ENCODE data around the gene GALNTL6.
"Not testable (repeated sequence)": the region's sequence is repeated elsewhere in the genome, so short reads cannot be mapped to it uniquely, and the experiment has no call there.

Gene GALNTL6

GRCh38 chr4:172998527-172999469 lies 1185.6 kb downstream of the GALNTL6 start:
- no peak for DNase-seq

DNA sequence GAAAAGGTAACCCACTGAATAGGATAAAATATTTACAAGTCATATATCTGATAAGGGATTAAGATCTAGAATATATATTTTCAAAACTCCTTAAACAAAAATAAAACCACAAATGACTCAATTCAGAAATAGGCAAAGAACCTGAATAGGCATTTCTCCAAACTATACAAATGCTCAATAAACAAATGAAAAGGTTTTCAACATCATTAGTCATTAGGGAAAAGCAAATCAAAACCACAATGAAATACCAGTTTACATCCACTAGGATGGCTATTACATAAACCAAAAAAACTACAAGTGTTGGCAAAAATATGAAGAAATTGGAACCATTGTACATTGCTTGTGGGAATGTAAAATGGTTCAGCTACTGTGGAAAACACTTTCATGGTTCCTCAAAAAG lies 1188.4 kb downstream of the GALNTL6 start:
- no peak for DNase-seq

GRCh38 chr4:173002830-173003561 lies 1189.8 kb downstream of the GALNTL6 start:
- no peak for DNase-seq

GRCh38 chr4:173005912-173006633 lies 1192.9 kb downstream of the GALNTL6 start:
- no peak for DNase-seq

- no peak for DNase-seq
These were observed 1195.2 kb downstream of the GALNTL6 start for GRCh38 chr4:173008436-173008835.

- DNase-seq, result no peak
These were observed 1196.1 kb downstream of the GALNTL6 start for GRCh38 chr4:173009129-173009823.

GRCh38 chr4:173012608-173013007 lies 1199.4 kb downstream of the GALNTL6 start:
- DNase-seq, result no peak

DNA sequence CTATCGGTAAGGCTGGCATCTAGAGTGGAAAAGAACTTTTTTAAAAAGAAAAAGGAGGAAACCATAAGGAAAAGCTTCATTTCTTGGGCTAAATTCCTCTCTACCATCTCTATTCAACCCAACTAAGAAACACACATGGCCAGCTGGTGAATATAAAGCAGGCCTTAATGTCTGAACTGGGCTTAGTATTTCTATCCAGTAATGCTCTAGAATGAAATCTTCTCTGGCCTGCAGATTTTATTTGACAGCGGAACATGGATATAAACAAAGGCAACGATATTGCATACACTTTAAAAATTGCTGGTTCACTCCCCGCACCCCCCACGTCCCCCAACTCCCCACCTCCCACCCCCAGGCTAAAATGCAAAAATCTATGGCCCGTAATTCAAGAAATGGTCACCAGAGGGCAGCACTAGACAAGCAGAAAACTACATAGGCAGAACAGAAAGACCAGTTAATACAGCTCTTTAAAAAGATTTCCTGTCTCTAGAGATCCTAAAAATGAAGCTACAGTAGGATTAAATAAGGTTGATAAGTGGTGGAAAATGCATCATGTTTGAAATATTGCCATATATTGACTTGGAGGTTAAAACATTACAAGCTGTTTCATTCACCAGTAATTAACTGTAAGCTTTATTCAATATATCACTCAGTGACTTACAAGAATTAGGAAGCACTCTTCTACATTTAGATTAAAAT lies 1200.2 kb downstream of the GALNTL6 start:
- DNase-seq, result no peak

GRCh38 chr4:173014113-173014558 lies 1200.9 kb downstream of the GALNTL6 start:
- DNase-seq, result peak; percentile 32

GRCh38 chr4:173014836-173015235 lies 1201.6 kb downstream of the GALNTL6 start:
- no peak for DNase-seq

DNA sequence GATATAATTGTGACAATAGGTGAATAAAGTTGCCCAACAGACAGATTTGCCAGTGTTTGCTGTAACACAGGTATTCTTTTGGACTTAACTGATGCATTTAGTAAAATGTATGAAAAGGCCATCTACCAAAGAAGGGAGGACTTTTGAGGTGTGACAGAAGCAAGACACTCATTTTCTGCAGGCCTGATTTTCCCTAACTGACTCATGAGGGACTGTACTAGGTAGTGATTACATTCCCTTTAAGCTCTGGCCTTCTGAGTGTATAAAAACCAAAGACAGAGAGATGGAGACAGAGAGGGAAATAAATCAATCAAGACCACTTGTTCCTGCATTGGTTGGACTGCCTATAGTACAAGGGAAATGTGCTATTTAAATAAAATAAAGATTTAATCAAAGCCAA lies 1204.6 kb downstream of the GALNTL6 start:
- DNase-seq, result no peak

GRCh38 chr4:173018446-173018845 lies 1205.2 kb downstream of the GALNTL6 start:
- DNase-seq, result no peak

- no peak for DNase-seq
These were observed 1206.5 kb downstream of the GALNTL6 start for GRCh38 chr4:173019664-173020063.

DNA sequence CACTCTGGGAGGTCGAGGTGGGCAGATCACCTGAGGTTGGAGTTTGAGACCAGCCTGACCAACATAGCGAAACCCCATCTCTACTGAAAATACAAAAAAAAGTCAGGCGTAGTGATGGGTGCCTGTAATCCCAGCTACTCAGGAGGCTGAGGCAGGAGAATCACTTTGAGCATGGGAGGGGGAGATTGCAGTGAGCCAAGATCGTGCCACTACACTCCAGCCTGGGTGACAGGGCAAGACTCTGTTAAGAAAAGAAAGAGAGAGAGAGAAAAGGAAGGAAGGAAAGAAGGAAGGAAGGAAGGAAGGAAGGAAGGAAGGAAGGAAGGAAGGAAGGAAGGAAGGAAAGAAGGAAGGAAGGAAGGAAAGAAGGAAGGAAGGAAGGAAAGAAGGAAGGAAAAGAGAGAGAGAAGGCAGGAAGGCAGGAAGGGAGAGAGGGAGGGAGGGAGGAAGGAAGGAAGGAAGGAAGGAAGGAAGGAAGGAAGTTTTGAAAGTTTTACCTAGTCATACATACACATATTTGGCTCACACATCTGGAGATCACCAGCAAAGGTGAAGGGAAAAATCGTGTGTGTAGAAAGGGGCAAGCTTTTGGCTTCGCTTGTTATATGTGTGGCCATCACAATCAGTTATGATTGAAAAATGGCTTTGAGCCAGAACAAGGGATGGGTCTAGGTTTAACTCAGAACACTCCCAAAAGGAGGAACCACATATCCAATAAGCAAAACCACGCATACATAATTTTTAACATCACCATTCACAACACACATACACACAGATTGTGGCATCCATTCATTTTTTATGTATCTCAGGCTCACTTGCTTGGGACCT lies 1208.8 kb downstream of the GALNTL6 start:
- not testable (repeated sequence) for DNase-seq

GRCh38 chr4:173024203-173024602 lies 1211.0 kb downstream of the GALNTL6 start:
- DNase-seq, result no peak

DNA sequence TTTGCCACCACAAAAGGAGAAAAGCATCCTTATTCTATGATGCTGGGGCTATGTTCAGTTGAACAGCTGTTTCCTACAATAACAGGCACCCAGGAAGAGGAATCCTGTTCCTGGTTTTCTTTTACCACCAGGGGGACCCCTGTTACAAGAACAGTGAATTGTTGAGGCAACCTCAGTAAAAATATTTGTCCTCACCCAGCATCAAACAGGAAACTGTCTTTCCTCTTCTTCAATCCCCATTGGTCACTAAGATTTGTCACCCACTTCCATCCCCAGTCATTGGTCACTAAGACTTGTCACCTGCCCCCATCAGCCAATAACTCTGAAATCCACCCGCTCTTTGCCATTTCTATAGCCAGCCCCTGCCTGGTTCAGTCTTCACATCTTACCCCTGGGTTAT lies 1211.9 kb downstream of the GALNTL6 start:
- DNase-seq, result no peak

DNA sequence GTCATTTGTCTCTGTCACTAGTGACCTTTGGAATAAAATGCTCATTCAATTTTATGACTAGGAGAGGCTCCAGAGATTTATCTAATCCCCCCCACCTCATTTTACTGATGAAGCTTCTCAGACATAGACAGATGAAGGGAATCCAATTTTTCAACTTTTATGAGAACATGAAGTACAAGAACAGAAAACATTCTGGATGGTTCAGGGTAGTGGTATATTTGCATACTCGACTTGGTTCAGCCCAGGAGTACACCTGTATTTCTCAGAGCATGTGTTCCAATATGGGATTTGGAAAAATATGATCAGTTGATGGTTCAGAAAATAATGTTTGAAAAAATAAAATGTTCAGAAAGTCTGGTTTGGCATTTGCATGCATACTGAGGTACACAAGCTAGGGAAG lies 1224.0 kb downstream of the GALNTL6 start:
- DNase-seq, result no peak

DNA sequence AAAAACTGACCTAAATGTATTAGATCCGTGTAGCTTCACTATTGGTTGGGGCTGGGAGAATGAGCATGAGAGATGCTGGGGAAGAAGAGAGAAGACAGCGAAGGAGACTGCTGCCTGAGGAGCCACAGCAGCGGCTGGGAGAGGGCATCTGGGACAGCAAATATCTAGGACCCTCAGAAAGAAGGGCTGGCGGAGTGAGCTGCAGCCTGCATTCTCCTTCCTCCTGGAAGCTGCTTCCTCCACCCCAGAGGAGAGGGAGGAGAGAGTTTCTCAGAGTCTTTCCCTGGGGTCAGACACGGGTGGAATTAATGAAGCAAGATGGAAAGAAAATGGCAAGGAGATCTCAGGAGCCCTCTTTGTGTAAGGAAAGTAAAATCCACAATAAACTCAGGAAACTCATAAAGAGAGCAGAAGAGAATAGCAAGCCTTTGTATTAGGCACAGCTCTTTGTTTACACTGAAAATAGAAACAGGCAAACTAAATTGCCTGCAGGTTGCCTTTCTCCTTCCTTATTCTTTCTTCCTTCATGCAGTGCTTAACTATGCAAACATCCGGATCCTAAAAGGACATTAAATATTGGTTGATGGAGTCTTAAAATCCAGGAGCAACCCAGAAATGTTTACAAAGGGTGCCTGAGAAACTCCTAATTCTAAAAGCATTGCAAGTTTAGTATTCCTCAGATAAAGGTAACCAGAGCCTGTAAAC lies 1225.1 kb downstream of the GALNTL6 start:
- DNase-seq, result no peak

DNA sequence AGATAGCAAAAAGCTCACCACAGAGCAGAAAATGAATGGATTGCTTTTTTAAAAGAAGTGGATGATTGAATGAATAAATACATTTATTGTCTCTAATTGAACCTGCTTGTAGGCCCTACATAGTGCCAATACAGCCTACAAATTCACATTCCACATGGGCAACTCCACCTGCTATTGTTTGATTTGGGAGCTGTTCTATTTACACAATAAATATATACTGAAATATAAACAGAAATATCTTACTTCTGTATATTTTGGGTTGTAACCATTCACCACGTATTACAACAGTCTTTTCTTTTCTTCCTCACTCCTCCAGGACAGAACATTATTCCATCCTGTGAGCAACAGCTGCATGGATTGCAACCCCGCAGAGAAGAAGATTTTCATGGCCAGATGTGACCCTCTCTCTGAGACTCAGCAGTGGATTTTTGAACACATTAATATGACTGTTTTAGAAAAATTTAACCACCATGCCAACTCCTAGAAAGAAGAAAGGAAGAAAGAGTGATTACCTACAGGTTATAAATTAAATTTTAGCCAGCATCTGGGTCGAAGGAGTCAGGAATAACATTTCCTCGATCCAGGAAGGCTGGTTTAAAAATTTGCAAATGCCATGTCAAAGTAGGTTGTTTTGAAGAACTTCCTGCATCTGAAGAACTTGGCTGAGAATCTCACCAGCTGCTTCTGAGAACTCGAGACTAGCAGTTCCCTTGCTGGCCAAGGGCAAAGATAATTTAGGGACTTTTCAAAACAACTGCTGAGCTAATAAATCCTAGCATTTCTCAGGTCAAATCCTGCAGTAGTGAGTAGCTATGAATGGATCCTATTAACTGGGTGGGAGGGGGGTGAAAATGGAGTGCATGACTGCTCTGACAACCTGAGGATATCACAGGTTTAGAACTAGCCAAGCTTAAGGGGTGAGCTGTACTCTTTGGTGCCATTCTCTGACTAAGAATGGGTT lies 1226.7 kb downstream of the GALNTL6 start:
- no peak for DNase-seq

All from GDM1 (cell line).